Uterus (tissue), 2 donors: ENCODE measurements around the gene STAT1.

Source experiments
- CTCF ChIP-seq, 4 experiments: fragments of 200-600 bp in 2 of 4; fragments of 450-650 bp in 2 of 4; sonication (generic) in 2 of 4; IDR thresholded peaks; one replicate each; pipeline ENCODE4 v1.5.1; 2016 to 2019; ENCODE audit warnings: antibody characterized with exemption in 4 of 4, mild to moderate bottlenecking in 2 of 4, moderate library complexity in 1 of 4
- POLR2A ChIP-seq, 2 donors: fragments of 450-650 bp; IDR thresholded peaks; one replicate each; pipeline ENCODE4 v1.6.1; 2016; ENCODE audit warnings: antibody characterized with exemption in 2 of 2, mild to moderate bottlenecking in 1 of 2, moderate library complexity in 1 of 2

- TF ChIP-seq POLR2A (IDR thresholded peaks at IDR 0.05) (no peak), CTCF (IDR thresholded peaks at IDR 0.05) (no peak)
Observed at GRCh38 chr2:191041418-191042161, 27.6 kb upstream of the STAT1 start.
